H9 (cell line): ENCODE data around the gene FJX1. TPM values are rescaled to one million over a fixed set of nuclear protein-coding genes. Genes with fewer than 3 reads are reported as not detected.

Experiments used
- DNase-seq: peaks from one replicate; pipeline ENCODE4 v3.0.0-alpha.2; 2017
- H2AFZ ChIP-seq: one replicate; pipeline ENCODE4 v1.6.1; 2013; ENCODE audit warnings: mild to moderate bottlenecking, low read length, control low read depth, moderate library complexity
- H2AK5ac ChIP-seq: 2 replicates; pipeline ENCODE4 v1.6.1; 2013; ENCODE audit warnings: low read length, control low read depth, mixed read lengths; ENCODE audit not compliant: insufficient read length
- H2BK120ac ChIP-seq: one replicate; pipeline ENCODE4 v1.6.1; 2013; ENCODE audit warnings: low read depth, mild to moderate bottlenecking, low read length, control low read depth, inconsistent platforms; ENCODE audit not compliant: poor library complexity, severe bottlenecking
- H2BK12ac ChIP-seq: 2 replicates; pipeline ENCODE4 v1.6.1; 2013; ENCODE audit warnings: low read length, control low read depth, mixed read lengths, low read depth; ENCODE audit not compliant: insufficient read length
- H2BK15ac ChIP-seq: 2 replicates; pipeline ENCODE4 v1.6.1; 2013; ENCODE audit warnings: low read depth, low read length, control low read depth
- H2BK20ac ChIP-seq: one replicate; pipeline ENCODE4 v1.6.1; 2013; ENCODE audit warnings: low read depth, mild to moderate bottlenecking, low read length, control low read depth, inconsistent platforms; ENCODE audit not compliant: poor library complexity, severe bottlenecking
- H2BK5ac ChIP-seq: 2 replicates; pipeline ENCODE4 v1.6.1; 2013; ENCODE audit warnings: low read length, control low read depth, mixed read lengths; ENCODE audit not compliant: insufficient read length
- H3K14ac ChIP-seq: 2 replicates; pipeline ENCODE4 v1.6.1; 2013; ENCODE audit warnings: low read length, control low read depth; ENCODE audit not compliant: insufficient read depth
- H3K18ac ChIP-seq: 2 replicates; pipeline ENCODE4 v1.6.1; 2013; ENCODE audit warnings: low read depth, mild to moderate bottlenecking, mixed read lengths, low read length, control low read depth; ENCODE audit not compliant: insufficient read length
- H3K23ac ChIP-seq: 2 replicates; pipeline ENCODE4 v1.6.1; 2013; ENCODE audit warnings: low read length, control low read depth, mixed read lengths, low read depth; ENCODE audit not compliant: insufficient read length
- H3K23me2 ChIP-seq: 2 replicates; pipeline ENCODE4 v1.6.1; 2013; ENCODE audit warnings: low read depth, mild to moderate bottlenecking, mixed read lengths, low read length, control low read depth; ENCODE audit not compliant: insufficient read length, poor library complexity, severe bottlenecking
- H3K27ac ChIP-seq: 2 replicates; pipeline ENCODE4 v1.5.1; 2013; ENCODE audit warnings: low read length, control low read depth, mixed read lengths, low read depth; ENCODE audit not compliant: insufficient read length
- H3K27me3 ChIP-seq: 2 replicates; pipeline ENCODE4 v1.6.1; 2013; ENCODE audit warnings: low read length, control low read depth, inconsistent platforms; ENCODE audit not compliant: insufficient read depth
- H3K4ac ChIP-seq: 2 replicates; pipeline ENCODE4 v1.6.1; 2013; ENCODE audit warnings: low read depth, mild to moderate bottlenecking, control low read depth, inconsistent platforms, low read length, moderate library complexity
- H3K4me1 ChIP-seq: 2 replicates; pipeline ENCODE4 v1.6.1; 2013; ENCODE audit warnings: low read length, control low read depth, inconsistent platforms; ENCODE audit not compliant: insufficient read depth
- H3K4me2 ChIP-seq: 2 replicates; pipeline ENCODE4 v1.6.1; 2013; ENCODE audit warnings: low read length, control low read depth, mixed read lengths; ENCODE audit not compliant: insufficient read length, insufficient read depth
- H3K56ac ChIP-seq: 2 replicates; pipeline ENCODE4 v1.6.1; 2013; ENCODE audit warnings: low read depth, mild to moderate bottlenecking, mixed read lengths, low read length, control low read depth; ENCODE audit not compliant: insufficient read length
- H3K79me1 ChIP-seq: 2 replicates; pipeline ENCODE4 v1.6.1; 2013; ENCODE audit warnings: low read depth, mild to moderate bottlenecking, moderate library complexity, low read length, control low read depth, inconsistent platforms; ENCODE audit not compliant: insufficient read depth, poor library complexity, severe bottlenecking
- H3K79me2 ChIP-seq: 2 replicates; pipeline ENCODE4 v1.6.1; 2013; ENCODE audit warnings: low read length, control low read depth, inconsistent platforms; ENCODE audit not compliant: insufficient read depth
- H3K9ac ChIP-seq: 2 replicates; pipeline ENCODE4 v1.6.1; 2013; ENCODE audit warnings: low read length, control low read depth, mixed read lengths; ENCODE audit not compliant: insufficient read length; ENCODE audit errors: extremely low read depth
- H3K9me3 ChIP-seq: one replicate; pipeline ENCODE4 v1.6.1; 2013; ENCODE audit warnings: low read depth, low read length, inconsistent platforms; ENCODE audit not compliant: control insufficient read depth
- H3T11ph ChIP-seq: one replicate; pipeline ENCODE4 v1.6.1; 2013; ENCODE audit warnings: mild to moderate bottlenecking, low read length, control low read depth, inconsistent platforms
- H4K20me1 ChIP-seq: one replicate; pipeline ENCODE4 v1.6.1; 2013; ENCODE audit not compliant: control insufficient read depth, insufficient read length, insufficient read depth
- H4K5ac ChIP-seq: 2 replicates; pipeline ENCODE4 v1.6.1; 2013; ENCODE audit warnings: low read depth, mild to moderate bottlenecking, mixed read lengths, low read length, control low read depth; ENCODE audit not compliant: insufficient read length
- H4K8ac ChIP-seq: replicated peaks from 2 replicates; pipeline ENCODE4 v1.6.1; 2013; ENCODE audit warnings: low read length, control low read depth, mixed read lengths, low read depth; ENCODE audit not compliant: insufficient read length
- H4K91ac ChIP-seq: 2 replicates; pipeline ENCODE4 v1.6.1; 2013; ENCODE audit warnings: low read depth, mild to moderate bottlenecking, moderate library complexity, mixed read lengths, low read length, control low read depth; ENCODE audit not compliant: insufficient read length
- H3K27ac Mint-ChIP-seq, 3 experiments: 2 replicates in 2 of 3; 3 replicates in 1 of 3; pipeline ENCODE4 v1.8.0; 2020 to 2021; ENCODE audit warnings: mixed read lengths in 3 of 3, mild to moderate bottlenecking in 1 of 3, moderate library complexity in 1 of 3
- H3K27me3 Mint-ChIP-seq: 2 replicates; pipeline ENCODE4 v1.8.0; 2021; ENCODE audit warnings: low read depth, mild to moderate bottlenecking, moderate library complexity, mixed read lengths
- H3K36me3 Mint-ChIP-seq, 3 experiments: 2 replicates in 2 of 3; 3 replicates in 1 of 3; pipeline ENCODE4 v1.8.0; 2020 to 2021; ENCODE audit warnings: low read depth in 3 of 3, mixed read lengths in 3 of 3; ENCODE audit not compliant: insufficient read depth in 1 of 3
- H3K4me1 Mint-ChIP-seq, 2 experiments: 2 replicates each; pipeline ENCODE4 v1.8.0; 2020; ENCODE audit warnings: mixed read lengths in 2 of 2
- H3K4me3 Mint-ChIP-seq, 2 experiments: 2 replicates in 1 of 2; 3 replicates in 1 of 2; pipeline ENCODE4 v1.8.0; 2020 to 2021; ENCODE audit warnings: mild to moderate bottlenecking in 2 of 2, mixed read lengths in 2 of 2, moderate library complexity in 1 of 2
- H3K9me3 Mint-ChIP-seq, 2 experiments: 2 replicates in 1 of 2; 3 replicates in 1 of 2; pipeline ENCODE4 v1.8.0; 2020; ENCODE audit warnings: mild to moderate bottlenecking in 2 of 2, mixed read lengths in 2 of 2, moderate library complexity in 1 of 2
- WGBS: extraction: QIAGEN DNeasy Blood & Tissue Kit; methylation state at CpG from one replicate; pipeline ENCODE4 v1.1.7; 2013; ENCODE audit warnings: missing lambda C conversion rate, low lambda C conversion rate, mixed read lengths; ENCODE audit not compliant: insufficient read length; ENCODE audit errors: extremely low coverage; 5-methylcytosine and 5-hydroxymethylcytosine counted together
- total RNA-seq: library from RNA; stranded (reverse); gene quantifications from 2 replicates; pipeline ENCODE4 v1.2.1, GENCODE V29; 2021
- TF ChIP-seq, protein P1 (sequence below): fragments of 200-600 bp; sonication (generic); conservative IDR thresholded peaks from 3 replicates; pipeline ENCODE4 v1.8.0; 2021; ENCODE audit warnings: antibody characterized with exemption, mild to moderate bottlenecking

Gene FJX1
- total RNA-seq, 1 experiment from 2014 or later, result 11.5 TPM

DNA sequence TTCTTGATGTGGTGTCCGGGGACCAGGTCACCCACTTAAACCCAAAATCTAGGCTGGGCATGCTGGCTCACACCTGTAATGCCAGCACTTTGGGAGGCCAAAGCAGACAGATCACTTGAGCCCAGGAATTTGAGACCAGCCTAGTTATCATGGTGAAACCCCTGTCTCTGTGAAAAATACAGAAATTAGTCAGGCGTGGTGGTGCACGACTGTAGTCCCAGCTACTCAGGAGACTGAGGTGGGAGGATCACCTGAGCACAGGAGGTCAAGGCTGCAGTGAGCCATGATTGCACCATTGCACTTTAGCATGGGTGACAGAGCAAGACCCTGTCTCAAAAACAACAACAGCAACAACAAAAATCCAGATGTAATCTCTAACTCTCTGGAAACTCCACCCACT is 30.3 kb upstream of the FJX1 start:
- no peak for DNase-seq
- Histone ChIP-seq H3K27ac (no peak overlapping the region), H2BK20ac (no peak overlapping the region), H2AK5ac (no peak overlapping the region), H3K9me3 (no peaks in the 10 kb centered on the region), H3K79me2 (no peaks in the 10 kb centered on the region), H2BK5ac (no peak overlapping the region), H3T11ph (no peak overlapping the region), H2AFZ (no peak overlapping the region), H4K8ac (no peak overlapping the region), H3K56ac (no peak overlapping the region), H3K23me2 (no peaks in the 10 kb centered on the region), H3K79me1 (no peaks in the 10 kb centered on the region), H2BK120ac (no peak overlapping the region), H3K14ac (no peak overlapping the region), H2BK15ac (no peak overlapping the region), H3K23ac (no peak overlapping the region), H4K91ac (no peak overlapping the region), H3K18ac (no peak overlapping the region), H4K5ac (no peak overlapping the region), H3K4me2 (no peak overlapping the region), H3K4me1 (no peaks in the 10 kb centered on the region), H3K27me3 (no peaks in the 10 kb centered on the region), H3K4ac (no peak overlapping the region), H3K9ac (no peak overlapping the region), H4K20me1 (no peaks in the 10 kb centered on the region), H2BK12ac (no peak overlapping the region)
- TF ChIP-seq, protein P1, sequence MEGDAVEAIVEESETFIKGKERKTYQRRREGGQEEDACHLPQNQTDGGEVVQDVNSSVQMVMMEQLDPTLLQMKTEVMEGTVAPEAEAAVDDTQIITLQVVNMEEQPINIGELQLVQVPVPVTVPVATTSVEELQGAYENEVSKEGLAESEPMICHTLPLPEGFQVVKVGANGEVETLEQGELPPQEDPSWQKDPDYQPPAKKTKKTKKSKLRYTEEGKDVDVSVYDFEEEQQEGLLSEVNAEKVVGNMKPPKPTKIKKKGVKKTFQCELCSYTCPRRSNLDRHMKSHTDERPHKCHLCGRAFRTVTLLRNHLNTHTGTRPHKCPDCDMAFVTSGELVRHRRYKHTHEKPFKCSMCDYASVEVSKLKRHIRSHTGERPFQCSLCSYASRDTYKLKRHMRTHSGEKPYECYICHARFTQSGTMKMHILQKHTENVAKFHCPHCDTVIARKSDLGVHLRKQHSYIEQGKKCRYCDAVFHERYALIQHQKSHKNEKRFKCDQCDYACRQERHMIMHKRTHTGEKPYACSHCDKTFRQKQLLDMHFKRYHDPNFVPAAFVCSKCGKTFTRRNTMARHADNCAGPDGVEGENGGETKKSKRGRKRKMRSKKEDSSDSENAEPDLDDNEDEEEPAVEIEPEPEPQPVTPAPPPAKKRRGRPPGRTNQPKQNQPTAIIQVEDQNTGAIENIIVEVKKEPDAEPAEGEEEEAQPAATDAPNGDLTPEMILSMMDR, result no peak
- peaks cover 7% of the 10 kb centered on the region for H3K27me3 Mint-ChIP-seq
- H3K4me3 Mint-ChIP-seq, result no peak overlapping the region
- peaks cover 7% of the 10 kb centered on the region in 2 experiments; a peak in 3 of 4 replicates for H3K4me1 Mint-ChIP-seq
- no CpG with 5 or more reads among the region's 3 CpGs for WGBS
- no peaks in the 10 kb centered on the region for H3K36me3 Mint-ChIP-seq
- H3K9me3 Mint-ChIP-seq, result no peaks in the 10 kb centered on the region
- no peak overlapping the region for H3K27ac Mint-ChIP-seq
